H1 (cell line): ENCODE data around the gene KIF2C. TPM values are rescaled to one million over a fixed set of nuclear protein-coding genes. Genes with fewer than 3 reads are reported as not detected.

ENCODE experiments used
- CTCF ChIA-PET: fragments of 300-600 bp; sonication (Branson Sonifier 250); formaldehyde crosslinking; loops from one replicate; lab custom pipeline; 2021; ENCODE audit not compliant: partially characterized antibody; lab: Charles Lee
- POLR2A ChIA-PET: fragments of 300-600 bp; sonication (Branson Sonifier 250); formaldehyde crosslinking; loops from one replicate; lab custom pipeline; 2021; ENCODE audit warnings: inconsistent platforms; ENCODE audit not compliant: partially characterized antibody; lab: Charles Lee
- DNase-seq, 2 experiments: peaks; one replicate each; pipeline versions ENCODE4 v3.0.0 to v3.0.0-alpha.2; 2010 to 2022; ENCODE audit warnings: low spot score in 2 of 2, low read depth in 1 of 2, mixed read lengths in 1 of 2
- FAIRE-seq: peaks from 2 replicates; lab custom pipeline; 2011; peaks lifted over from hg19 to GRCh38; lab: Jason Lieb, UNC
- H2AFZ ChIP-seq: 2 replicates; pipeline ENCODE4 v1.8.1; 2012; ENCODE audit warnings: low read length, inconsistent platforms
- H2AK5ac ChIP-seq: 2 replicates; pipeline ENCODE4 v1.6.1; 2013; ENCODE audit warnings: low read depth, low read length
- H2BK120ac ChIP-seq: replicated peaks from 2 replicates; pipeline ENCODE3; 2013; ENCODE audit warnings: low read depth, low read length, inconsistent platforms
- H2BK12ac ChIP-seq: 2 replicates; pipeline ENCODE4 v1.6.1; 2013; ENCODE audit warnings: low read depth, low read length
- H2BK15ac ChIP-seq: 2 replicates; pipeline ENCODE4 v1.6.1; 2013; ENCODE audit warnings: low read length
- H2BK20ac ChIP-seq: 2 replicates; pipeline ENCODE4 v1.6.1; 2013; ENCODE audit warnings: low read length
- H2BK5ac ChIP-seq: 2 replicates; pipeline ENCODE4 v1.6.1; 2013; ENCODE audit warnings: low read depth, low read length
- H3K14ac ChIP-seq: 2 replicates; pipeline ENCODE4 v1.6.1; 2013; ENCODE audit warnings: inconsistent platforms; ENCODE audit not compliant: insufficient read length
- H3K18ac ChIP-seq: 2 replicates; pipeline ENCODE4 v1.6.1; 2013; ENCODE audit warnings: low read length; ENCODE audit errors: extremely low read depth
- H3K23ac ChIP-seq: 2 replicates; pipeline ENCODE4 v1.6.1; 2013; ENCODE audit warnings: inconsistent platforms; ENCODE audit not compliant: insufficient read length
- H3K23me2 ChIP-seq: 2 replicates; pipeline ENCODE4 v1.6.1; 2013; ENCODE audit warnings: low read depth, low read length
- H3K27ac ChIP-seq: 2 replicates; pipeline ENCODE4 v1.6.1; 2011; ENCODE audit warnings: low read depth, low read length, inconsistent platforms
- H3K27me3 ChIP-seq, 4 experiments: replicated peaks in 1 of 4; 1 replicate in 1 of 4; 2 replicates in 3 of 4; pipeline versions ENCODE4 v1.6.1 to v1.8.1; 2011 to 2013; ENCODE audit warnings: low read length in 3 of 4, mild to moderate bottlenecking in 3 of 4, inconsistent platforms in 2 of 4, mixed read lengths in 2 of 4, moderate library complexity in 1 of 4; ENCODE audit not compliant: control insufficient read depth in 3 of 4, insufficient read depth in 3 of 4; ENCODE audit errors: extremely low read depth in 1 of 4
- H3K36me3 ChIP-seq, 4 experiments: 2 replicates each; pipeline versions ENCODE4 v1.6.1 to v1.8.1; 2011 to 2013; ENCODE audit warnings: mild to moderate bottlenecking in 4 of 4, low read length in 3 of 4, moderate library complexity in 2 of 4, control low read depth in 1 of 4, inconsistent platforms in 1 of 4; ENCODE audit not compliant: insufficient read depth in 4 of 4, control insufficient read depth in 2 of 4
- H3K4ac ChIP-seq: replicated peaks from 2 replicates; pipeline ENCODE3; 2013; ENCODE audit warnings: low read length, low read depth, mixed read lengths, inconsistent platforms; ENCODE audit not compliant: insufficient read length
- H3K4me1 ChIP-seq, 4 experiments: replicated peaks in 1 of 4; 1 replicate in 1 of 4; 2 replicates in 3 of 4; pipeline versions ENCODE4 v1.6.1 to v1.8.1; 2011 to 2013; ENCODE audit warnings: low read length in 3 of 4, inconsistent platforms in 2 of 4, mixed read lengths in 1 of 4; ENCODE audit not compliant: insufficient read depth in 4 of 4, control insufficient read depth in 3 of 4
- H3K4me2 ChIP-seq, 2 experiments: 2 replicates each; pipeline versions ENCODE4 v1.6.1 to v1.8.1; 2011 to 2013; ENCODE audit warnings: low read depth in 2 of 2, low read length in 2 of 2, control low read depth in 1 of 2, inconsistent platforms in 1 of 2, mild to moderate bottlenecking in 1 of 2; ENCODE audit not compliant: insufficient read depth in 1 of 2
- H3K4me3 ChIP-seq, 4 experiments: fragments of 200-600, 300-600 bp in 1 of 4; sonication (generic), shearing (Covaris generic), sonication (Bioruptor Twin) in 1 of 4; 2 replicates each; pipeline versions ENCODE4 v1.5.1 to v1.8.1; 2011 to 2016; ENCODE audit warnings: low read length in 4 of 4, low read depth in 3 of 4, control low read depth in 2 of 4, inconsistent platforms in 2 of 4, mild to moderate bottlenecking in 2 of 4, mixed read lengths in 1 of 4, moderate library complexity in 1 of 4; ENCODE audit not compliant: insufficient read depth in 2 of 4; ENCODE audit errors: extremely low read depth in 1 of 4
- H3K56ac ChIP-seq: replicated peaks from 2 replicates; pipeline ENCODE3; 2013; ENCODE audit warnings: low read depth, mild to moderate bottlenecking, mixed read lengths, low read length, inconsistent platforms; ENCODE audit not compliant: insufficient read length
- H3K79me1 ChIP-seq: 2 replicates; pipeline ENCODE4 v1.6.1; 2013; ENCODE audit warnings: low read depth, low read length, control low read depth
- H3K79me2 ChIP-seq, 2 experiments: 2 replicates each; pipeline versions ENCODE4 v1.6.1 to v1.8.1; 2012 to 2013; ENCODE audit warnings: low read length in 2 of 2, mild to moderate bottlenecking in 2 of 2, inconsistent platforms in 1 of 2; ENCODE audit not compliant: insufficient read depth in 2 of 2, control insufficient read depth in 1 of 2
- H3K9ac ChIP-seq, 4 experiments: replicated peaks in 1 of 4; 1 replicate in 1 of 4; 2 replicates in 3 of 4; pipeline versions ENCODE4 v1.6.1 to v1.8.1; 2011 to 2013; ENCODE audit warnings: low read depth in 3 of 4, low read length in 3 of 4, control low read depth in 2 of 4, mild to moderate bottlenecking in 2 of 4, moderate library complexity in 2 of 4, inconsistent platforms in 1 of 4; ENCODE audit errors: extremely low read depth in 1 of 4
- H3K9me3 ChIP-seq, 2 experiments: 2 replicates each; pipeline versions ENCODE4 v1.6.1 to v1.8.1; 2012 to 2013; ENCODE audit warnings: mild to moderate bottlenecking in 2 of 2, moderate library complexity in 2 of 2, control low read depth in 1 of 2, inconsistent platforms in 1 of 2, low read depth in 1 of 2, low read length in 1 of 2, mixed read lengths in 1 of 2; ENCODE audit not compliant: insufficient read depth in 2 of 2
- H4K20me1 ChIP-seq, 2 experiments: replicated peaks in 1 of 2; 2 replicates each; pipeline versions ENCODE3 to v1.8.1; 2011 to 2013; ENCODE audit warnings: inconsistent platforms in 2 of 2, low read length in 2 of 2, mild to moderate bottlenecking in 1 of 2; ENCODE audit not compliant: insufficient read depth in 2 of 2, control insufficient read depth in 1 of 2
- H4K5ac ChIP-seq: 2 replicates; pipeline ENCODE4 v1.6.1; 2013; ENCODE audit warnings: low read length, low read depth, mixed read lengths, inconsistent platforms; ENCODE audit not compliant: insufficient read length
- H4K8ac ChIP-seq: 2 replicates; pipeline ENCODE4 v1.8.0; 2013; ENCODE audit warnings: mild to moderate bottlenecking, moderate library complexity, low read length, inconsistent platforms; ENCODE audit not compliant: insufficient read depth; ENCODE audit errors: extremely low read depth
- H4K91ac ChIP-seq: replicated peaks from 2 replicates; pipeline ENCODE3; 2013; ENCODE audit warnings: low read length, mixed read lengths, inconsistent platforms; ENCODE audit not compliant: insufficient read length
- EZH2 ChIP-seq: fragments of 200-600 bp; sonication (generic); IDR thresholded peaks from 2 replicates; pipeline ENCODE4 v1.7.1; 2012; ENCODE audit warnings: low read depth, mild to moderate bottlenecking, moderate library complexity, low read length, inconsistent platforms; ENCODE audit not compliant: severe bottlenecking
- FOSL1 ChIP-seq: IDR thresholded peaks from 2 replicates; pipeline ENCODE4 v1.6.1; 2011; ENCODE audit warnings: mild to moderate bottlenecking, low read depth, low read length, moderate library complexity; ENCODE audit not compliant: insufficient read depth
- YY1 ChIP-seq: IDR thresholded peaks from 2 replicates; pipeline ENCODE4 v1.6.1; 2011; ENCODE audit warnings: low read depth, mild to moderate bottlenecking, low read length
- ZNF274 ChIP-seq: IDR thresholded peaks from 2 replicates; pipeline ENCODE4 v1.7.0; 2012; ENCODE audit warnings: low read length, borderline replicate concordance; ENCODE audit errors: extremely low read depth
- WGBS, 2 experiments: shearing (Covaris generic) in 1 of 2; methylation state at CpG; one replicate each; pipeline versions ENCODE4 v1.1.6 to v1.1.7; 2013 to 2015; ENCODE audit warnings: low lambda C conversion rate in 2 of 2, mixed read lengths in 2 of 2, inconsistent platforms in 1 of 2, low coverage in 1 of 2, missing lambda C conversion rate in 1 of 2; ENCODE audit not compliant: insufficient replicate concordance in 2 of 2, insufficient coverage in 1 of 2, insufficient read length in 1 of 2; ENCODE audit errors: extremely low coverage in 1 of 2, missing lambda C conversion rate in 1 of 2; 5-methylcytosine and 5-hydroxymethylcytosine counted together
- polyA plus RNA-seq, 7 experiments: library from polyadenylated mRNA; depleted of rRNA in 3 of 7; stranded (reverse) in 5 of 7; unstranded in 2 of 7; fragments of >200 nt in 5 of 7; fragments of 200-250 nt in 2 of 7; gene quantifications; 1 replicate in 5 of 7; 2 replicates in 1 of 7; 4 replicates in 1 of 7; pipeline versions ENCODE4 v1.2.1 to v1.2.3, GENCODE V29; 2011 to 2013; ENCODE audit warnings: missing spikeins in 2 of 7, mixed read lengths in 2 of 7
- total RNA-seq: library from RNA; stranded (reverse); fragmentation: NEBNext Ultra II Directional; extraction: Animal tissue kit (Norgen Biotek cat#: 25700); gene quantifications from 2 replicates; pipeline ENCODE4 v1.2.1, GENCODE V29; 2021

Gene KIF2C
- total and polyA plus RNA-seq, 2 of the 8 experiments (the other 6 are each of a cell fraction or from before 2014, with no cell fraction given), result 41.8 to 68.1 TPM

- no peak overlapping the region for H3K4me2 ChIP-seq
- no peaks in the 10 kb centered on the region for H3K27me3 ChIP-seq
- CTCF ChIA-PET, result interaction anchor here (0.6 to 7.9 kb wide), 8 partner anchors 8 to 649 kb away, joined by 3 to 42 read pairs (median 5); partner anchors contain the start of gene RNU5D-1
- no peak overlapping the region for H3K14ac ChIP-seq
- H3K4me3 ChIP-seq, result no peak overlapping the region
- POLR2A ChIA-PET, result interaction anchor here (0.8 to 10.5 kb wide), 10 partner anchors 9 to 76 kb away, joined by 3 to 120 read pairs (median 16); partner anchors contain the start of genes RNU5D-1 and RPS8
- DNase-seq, result no peak
- no peak overlapping the region for H2BK5ac ChIP-seq
- peaks cover 0 to 3% (median under 1%) of the 10 kb centered on the region in 4 experiments; a peak in 2 of 7 replicates for H3K4me1 ChIP-seq
- no peak overlapping the region for H2AFZ ChIP-seq
- H4K20me1 ChIP-seq, result peaks cover 0 to 2% of the 10 kb centered on the region in 2 experiments
- no peak overlapping the region for H3K4ac ChIP-seq
- peaks cover 3% of the 10 kb centered on the region; the same call in 1 of the 2 replicates for H3K23me2 ChIP-seq
- no peak overlapping the region for H4K8ac ChIP-seq
- H2BK12ac ChIP-seq, result no peak overlapping the region
- no peak overlapping the region; a peak in 1 of 7 replicates for H3K9ac ChIP-seq
- H2AK5ac ChIP-seq, result no peak overlapping the region
- H3K18ac ChIP-seq, result no peak overlapping the region
- H2BK15ac ChIP-seq, result no peak overlapping the region
- H2BK120ac ChIP-seq, result no peak overlapping the region
- no peak overlapping the region for H3K56ac ChIP-seq
- whole genome bisulfite sequencing, 2 experiments, result 100% methylated on average over 1 of the region's 1 CpG; no CpG with 5 or more reads in 1 of the 2 experiments
- H3K79me1 ChIP-seq, result peaks cover 9% of the 10 kb centered on the region
- H3K36me3 ChIP-seq, result peaks cover 20 to 42% (median 31%) of the 10 kb centered on the region in 4 experiments
- peaks cover 2 to 32% of the 10 kb centered on the region in 2 experiments; a peak in 3 of 4 replicates for H3K79me2 ChIP-seq
- H4K5ac ChIP-seq, result no peak overlapping the region
- FAIRE-seq, result no peak
- H2BK20ac ChIP-seq, result no peak overlapping the region
- no peak overlapping the region for H3K23ac ChIP-seq
- H3K27ac ChIP-seq, result no peak overlapping the region
- H4K91ac ChIP-seq, result no peak overlapping the region
- TF ChIP-seq FOSL1, result no peak
- TF ChIP-seq EZH2, result no peak
- no peak for TF ChIP-seq ZNF274
- no peak for TF ChIP-seq YY1
- H3K9me3 ChIP-seq, result peaks cover 0 to 4% of the 10 kb centered on the region in 2 experiments; a peak in 1 of 4 replicates
These were observed 3.6 kb downstream of the KIF2C start for GRCh38 chr1:44743211-44743610.
